K562 (cell line): Measurements from ENCODE around the gene CD8A. TPM values are rescaled to one million over a fixed set of nuclear protein-coding genes. Genes with fewer than 3 reads are reported as not detected.

ENCODE experiments used
- ATF7 ChIP-seq: fragments of 450-650 bp; IDR thresholded peaks from 2 replicates; pipeline ENCODE4 v1.7.1; 2014; ENCODE audit warnings: mild to moderate bottlenecking, moderate library complexity
- CBX8 ChIP-seq: fragments of 200-600 bp; sonication (generic); IDR thresholded peaks from 2 replicates; pipeline ENCODE4 v1.6.1; 2012; ENCODE audit warnings: borderline replicate concordance, mixed run types, low read depth, mild to moderate bottlenecking, moderate library complexity, mixed read lengths, low read length, control low read depth, inconsistent platforms; ENCODE audit not compliant: poor library complexity, severe bottlenecking; ENCODE audit errors: extremely low read depth
- CREM ChIP-seq: IDR thresholded peaks from 2 replicates; pipeline ENCODE4 v1.6.1; 2014; ENCODE audit warnings: antibody characterized with exemption, low read depth
- FOXK1 ChIP-seq: sonication (generic); formaldehyde crosslinking; IDR thresholded peaks from 2 replicates; pipeline ENCODE4 v1.8.0; 2022; ENCODE audit warnings: missing genetic modification reagents, mild to moderate bottlenecking, borderline replicate concordance
- GABPB2 ChIP-seq: fragments of 250-450 bp; sonication (Bioruptor Pico); conservative IDR thresholded peaks from 2 replicates; pipeline ENCODE4 v1.5.1; 2021; ENCODE audit warnings: mild to moderate bottlenecking
- STAT5B ChIP-seq: fragments of 250-450 bp; sonication (Bioruptor Pico); IDR thresholded peaks from 2 replicates; pipeline ENCODE4 v1.8.0; 2021; ENCODE audit warnings: mild to moderate bottlenecking, inconsistent platforms
- TAL1 ChIP-seq: fragments of 450-650 bp; IDR thresholded peaks from 2 replicates; pipeline ENCODE4 v1.6.1; 2016; ENCODE audit warnings: mild to moderate bottlenecking
- ZNF444 ChIP-seq: fragments of 250-450 bp; sonication (Bioruptor Pico); IDR thresholded peaks from 2 replicates; pipeline ENCODE4 v1.4.0; 2020; ENCODE audit warnings: mild to moderate bottlenecking, moderate library complexity
- ZNF785 ChIP-seq: fragments of 250-450 bp; sonication (Bioruptor Pico); IDR thresholded peaks from 2 replicates; pipeline ENCODE4 v1.4.0; 2020; ENCODE audit warnings: mild to moderate bottlenecking
- ZSCAN29 ChIP-seq: fragments of 450-650 bp; IDR thresholded peaks from 2 replicates; pipeline ENCODE4 v1.6.1; 2017
- polyA plus RNA-seq, 8 experiments: library from polyadenylated mRNA; depleted of rRNA in 4 of 8; stranded (reverse) in 5 of 8; unstranded in 3 of 8; fragments of >200 nt; fragmentation: Nextera tagmentation in 2 of 8; fragmentation: Illumina TruSeq in 1 of 8; extraction: Ambion mirVana in 2 of 8; extraction: Trizol in 1 of 8; gene quantifications; 2 replicates each; pipeline versions ENCODE4 v1.2.1 to v1.2.3, GENCODE V29; 2011 to 2014; ENCODE audit warnings: inconsistent platforms in 1 of 8, missing spikeins in 1 of 8
- total RNA-seq, 7 experiments: library from RNA; depleted of rRNA in 6 of 7; stranded (reverse); fragments of >200 nt in 6 of 7; fragmentation: Illumina TruSeq in 2 of 7; extraction: Trizol in 2 of 7; gene quantifications; 2 replicates each; pipeline versions ENCODE4 v1.2.1 to v1.2.3, GENCODE V29; 2011 to 2021; ENCODE audit warnings: low replicate concordance in 1 of 7
- TF ChIP-seq, protein P1 (sequence below), 2 experiments: fragments of 450-650 bp in 1 of 2; sonication (generic) in 1 of 2; formaldehyde crosslinking in 1 of 2; IDR thresholded peaks in 1 of 2; conservative IDR thresholded peaks in 1 of 2; 2 replicates each; pipeline versions ENCODE4 v1.6.1 to v1.8.1; 2016 to 2023; ENCODE audit warnings: mild to moderate bottlenecking in 2 of 2, moderate library complexity in 2 of 2, inconsistent platforms in 1 of 2, missing genetic modification reagents in 1 of 2
- TF ChIP-seq, protein P2 (sequence below), 2 experiments: fragments of 450-650 bp; formaldehyde crosslinking in 1 of 2; IDR thresholded peaks; 2 replicates each; pipeline versions ENCODE4 v1.4.0 to v1.6.1; 2014 to 2020; ENCODE audit warnings: mild to moderate bottlenecking in 2 of 2, borderline replicate concordance in 1 of 2, low read depth in 1 of 2
- TF ChIP-seq, protein P3 (sequence below): fragments of 250-450 bp; sonication (Bioruptor Pico); IDR thresholded peaks from 2 replicates; pipeline ENCODE4 v1.5.1; 2021; ENCODE audit warnings: mild to moderate bottlenecking

CD8A gene
- total and polyA plus RNA-seq, 9 of the 15 experiments (the other 6 are each of a cell fraction or from before 2014, with no cell fraction given): 0.07 TPM; not detected in 8

DNA sequence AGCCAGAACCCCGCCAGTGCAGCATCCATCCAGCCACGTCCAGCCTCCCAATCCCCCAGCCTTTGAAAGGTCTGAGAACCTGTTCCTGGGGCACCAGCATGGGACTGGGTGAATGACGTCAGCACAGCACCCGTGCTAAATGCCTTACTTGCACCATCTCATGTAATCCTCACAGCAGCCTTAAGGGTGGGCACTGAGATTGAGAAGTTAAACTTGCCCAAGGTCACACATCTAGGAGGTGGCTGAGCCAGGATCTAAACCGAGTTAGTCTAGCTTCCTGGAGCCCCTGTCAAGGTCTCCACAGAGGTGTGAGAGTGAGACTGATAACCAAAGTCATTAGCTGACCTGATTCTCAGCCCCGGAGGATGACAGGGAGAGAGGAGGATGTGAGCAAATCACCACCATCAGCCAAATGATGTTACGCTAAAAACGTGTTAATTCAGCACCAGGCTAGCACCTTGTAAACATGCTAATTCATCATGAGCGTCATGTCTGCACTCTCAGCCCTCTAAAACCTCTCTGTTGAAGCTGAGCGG is 4.6 kb downstream of the CD8A start (continued):
- TF ChIP-seq, protein P1, sequence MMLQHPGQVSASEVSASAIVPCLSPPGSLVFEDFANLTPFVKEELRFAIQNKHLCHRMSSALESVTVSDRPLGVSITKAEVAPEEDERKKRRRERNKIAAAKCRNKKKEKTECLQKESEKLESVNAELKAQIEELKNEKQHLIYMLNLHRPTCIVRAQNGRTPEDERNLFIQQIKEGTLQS (IDR thresholded peaks at IDR 0.05): peak; percentile 74
- TF ChIP-seq, protein P1 (CRISPR knock-in tag; conservative IDR thresholded peaks at IDR 0.05): no peak
- TF ChIP-seq, protein P2, sequence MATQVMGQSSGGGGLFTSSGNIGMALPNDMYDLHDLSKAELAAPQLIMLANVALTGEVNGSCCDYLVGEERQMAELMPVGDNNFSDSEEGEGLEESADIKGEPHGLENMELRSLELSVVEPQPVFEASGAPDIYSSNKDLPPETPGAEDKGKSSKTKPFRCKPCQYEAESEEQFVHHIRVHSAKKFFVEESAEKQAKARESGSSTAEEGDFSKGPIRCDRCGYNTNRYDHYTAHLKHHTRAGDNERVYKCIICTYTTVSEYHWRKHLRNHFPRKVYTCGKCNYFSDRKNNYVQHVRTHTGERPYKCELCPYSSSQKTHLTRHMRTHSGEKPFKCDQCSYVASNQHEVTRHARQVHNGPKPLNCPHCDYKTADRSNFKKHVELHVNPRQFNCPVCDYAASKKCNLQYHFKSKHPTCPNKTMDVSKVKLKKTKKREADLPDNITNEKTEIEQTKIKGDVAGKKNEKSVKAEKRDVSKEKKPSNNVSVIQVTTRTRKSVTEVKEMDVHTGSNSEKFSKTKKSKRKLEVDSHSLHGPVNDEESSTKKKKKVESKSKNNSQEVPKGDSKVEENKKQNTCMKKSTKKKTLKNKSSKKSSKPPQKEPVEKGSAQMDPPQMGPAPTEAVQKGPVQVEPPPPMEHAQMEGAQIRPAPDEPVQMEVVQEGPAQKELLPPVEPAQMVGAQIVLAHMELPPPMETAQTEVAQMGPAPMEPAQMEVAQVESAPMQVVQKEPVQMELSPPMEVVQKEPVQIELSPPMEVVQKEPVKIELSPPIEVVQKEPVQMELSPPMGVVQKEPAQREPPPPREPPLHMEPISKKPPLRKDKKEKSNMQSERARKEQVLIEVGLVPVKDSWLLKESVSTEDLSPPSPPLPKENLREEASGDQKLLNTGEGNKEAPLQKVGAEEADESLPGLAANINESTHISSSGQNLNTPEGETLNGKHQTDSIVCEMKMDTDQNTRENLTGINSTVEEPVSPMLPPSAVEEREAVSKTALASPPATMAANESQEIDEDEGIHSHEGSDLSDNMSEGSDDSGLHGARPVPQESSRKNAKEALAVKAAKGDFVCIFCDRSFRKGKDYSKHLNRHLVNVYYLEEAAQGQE (IDR thresholded peaks at IDR 0.05; ENCODE audit: borderline replicate concordance): peak; percentile 31; the same call in 1 of the 2 replicates
- TF ChIP-seq, protein P2 (CRISPR knock-in tag; IDR thresholded peaks at IDR 0.05; ENCODE audit: low read depth): no peak
- TF ChIP-seq, protein P3, sequence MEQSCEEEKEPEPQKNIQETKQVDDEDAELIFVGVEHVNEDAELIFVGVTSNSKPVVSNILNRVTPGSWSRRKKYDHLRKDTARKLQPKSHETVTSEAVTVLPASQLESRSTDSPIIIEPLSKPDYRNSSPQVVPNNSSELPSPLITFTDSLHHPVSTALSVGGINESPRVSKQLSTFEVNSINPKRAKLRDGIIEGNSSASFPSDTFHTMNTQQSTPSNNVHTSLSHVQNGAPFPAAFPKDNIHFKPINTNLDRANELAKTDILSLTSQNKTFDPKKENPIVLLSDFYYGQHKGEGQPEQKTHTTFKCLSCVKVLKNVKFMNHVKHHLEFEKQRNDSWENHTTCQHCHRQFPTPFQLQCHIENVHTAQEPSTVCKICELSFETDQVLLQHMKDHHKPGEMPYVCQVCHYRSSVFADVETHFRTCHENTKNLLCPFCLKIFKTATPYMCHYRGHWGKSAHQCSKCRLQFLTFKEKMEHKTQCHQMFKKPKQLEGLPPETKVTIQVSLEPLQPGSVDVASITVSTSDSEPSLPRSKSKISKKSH (CRISPR knock-in tag): no peak
- peak; percentile 57; the same call in 1 of the 2 replicates for TF ChIP-seq ATF7
- 0 out of 2 replicates have a peak, but pooled peaks have one; percentile 10 for TF ChIP-seq CREM
- no peak for TF ChIP-seq FOXK1 (CRISPR knock-in tag)
- no peak for TF ChIP-seq ZNF785 (CRISPR knock-in tag)
- TF ChIP-seq ZSCAN29: no peak
- no peak for TF ChIP-seq GABPB2 (CRISPR knock-in tag)
- TF ChIP-seq TAL1: no peak
- no peak for TF ChIP-seq ZNF444
- no peak for TF ChIP-seq STAT5B (CRISPR knock-in tag)
- TF ChIP-seq CBX8: no peak
